Measurements from ENCODE around the gene NFIA.

DNA sequence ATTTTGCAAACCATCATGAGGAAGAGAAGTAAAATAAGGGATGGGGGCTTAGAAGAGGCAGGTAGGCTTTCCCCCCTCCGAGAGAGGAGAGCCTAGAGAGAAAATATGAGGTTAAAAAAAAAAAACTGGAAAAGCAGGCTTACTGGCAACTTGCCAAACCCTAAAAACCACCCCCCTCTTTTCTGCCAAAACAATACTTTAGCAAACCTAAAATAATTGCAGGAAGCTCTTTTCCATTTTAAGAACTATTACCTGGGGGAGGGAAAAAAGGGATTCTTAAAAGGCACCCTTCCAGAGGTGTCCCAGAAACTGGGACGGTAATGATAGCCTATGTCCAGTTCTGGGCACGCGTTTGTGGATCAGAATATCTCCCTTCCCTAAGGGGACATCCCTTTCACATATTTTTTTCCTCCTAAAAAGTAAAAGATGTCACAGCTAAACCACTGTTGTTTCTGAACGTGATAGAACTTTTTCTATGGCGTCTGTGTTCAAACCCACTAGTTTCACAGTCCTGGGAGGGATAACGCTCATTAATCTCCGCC, 1.1 kb upstream of the NFIA start:
- TF ChIP-seq, protein P1, sequence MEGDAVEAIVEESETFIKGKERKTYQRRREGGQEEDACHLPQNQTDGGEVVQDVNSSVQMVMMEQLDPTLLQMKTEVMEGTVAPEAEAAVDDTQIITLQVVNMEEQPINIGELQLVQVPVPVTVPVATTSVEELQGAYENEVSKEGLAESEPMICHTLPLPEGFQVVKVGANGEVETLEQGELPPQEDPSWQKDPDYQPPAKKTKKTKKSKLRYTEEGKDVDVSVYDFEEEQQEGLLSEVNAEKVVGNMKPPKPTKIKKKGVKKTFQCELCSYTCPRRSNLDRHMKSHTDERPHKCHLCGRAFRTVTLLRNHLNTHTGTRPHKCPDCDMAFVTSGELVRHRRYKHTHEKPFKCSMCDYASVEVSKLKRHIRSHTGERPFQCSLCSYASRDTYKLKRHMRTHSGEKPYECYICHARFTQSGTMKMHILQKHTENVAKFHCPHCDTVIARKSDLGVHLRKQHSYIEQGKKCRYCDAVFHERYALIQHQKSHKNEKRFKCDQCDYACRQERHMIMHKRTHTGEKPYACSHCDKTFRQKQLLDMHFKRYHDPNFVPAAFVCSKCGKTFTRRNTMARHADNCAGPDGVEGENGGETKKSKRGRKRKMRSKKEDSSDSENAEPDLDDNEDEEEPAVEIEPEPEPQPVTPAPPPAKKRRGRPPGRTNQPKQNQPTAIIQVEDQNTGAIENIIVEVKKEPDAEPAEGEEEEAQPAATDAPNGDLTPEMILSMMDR (IDR thresholded peaks at IDR 0.05): no peak
- TF ChIP-seq POLR2A (IDR thresholded peaks at IDR 0.05): no peak

All from Peyer's patch (tissue), 4 donors.